ENCODE results near the gene OR2L13.

The OR2L13 gene, protein sequence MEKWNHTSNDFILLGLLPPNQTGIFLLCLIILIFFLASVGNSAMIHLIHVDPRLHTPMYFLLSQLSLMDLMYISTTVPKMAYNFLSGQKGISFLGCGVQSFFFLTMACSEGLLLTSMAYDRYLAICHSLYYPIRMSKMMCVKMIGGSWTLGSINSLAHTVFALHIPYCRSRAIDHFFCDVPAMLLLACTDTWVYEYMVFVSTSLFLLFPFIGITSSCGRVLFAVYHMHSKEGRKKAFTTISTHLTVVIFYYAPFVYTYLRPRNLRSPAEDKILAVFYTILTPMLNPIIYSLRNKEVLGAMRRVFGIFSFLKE

DNA sequence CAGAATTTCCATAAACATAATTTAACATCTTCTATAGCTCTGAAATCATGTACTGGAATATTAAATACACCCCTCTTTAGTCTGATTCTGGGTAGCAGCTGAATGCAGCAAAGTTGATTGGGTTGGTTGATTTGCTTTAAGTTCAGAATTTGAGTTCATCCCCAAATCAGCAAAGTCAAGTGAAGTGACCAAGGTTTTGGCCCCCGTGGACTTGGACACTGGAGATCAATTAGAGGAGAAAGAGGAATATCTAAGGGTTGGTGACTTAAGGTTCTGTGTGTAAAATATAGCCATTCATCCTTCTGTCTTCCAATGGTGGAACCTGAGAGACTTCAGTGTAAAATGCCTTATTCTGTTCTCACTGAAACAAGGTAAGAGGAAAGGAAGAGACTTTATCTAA lies at the start of gene OR2L13:
Gene OR2L13 (plus strand): TSS at position 301 of the 400 bp plus-strand sequence. CDS start 4,192 bp downstream, outside the sequence.
- TF ChIP-seq, protein P1, sequence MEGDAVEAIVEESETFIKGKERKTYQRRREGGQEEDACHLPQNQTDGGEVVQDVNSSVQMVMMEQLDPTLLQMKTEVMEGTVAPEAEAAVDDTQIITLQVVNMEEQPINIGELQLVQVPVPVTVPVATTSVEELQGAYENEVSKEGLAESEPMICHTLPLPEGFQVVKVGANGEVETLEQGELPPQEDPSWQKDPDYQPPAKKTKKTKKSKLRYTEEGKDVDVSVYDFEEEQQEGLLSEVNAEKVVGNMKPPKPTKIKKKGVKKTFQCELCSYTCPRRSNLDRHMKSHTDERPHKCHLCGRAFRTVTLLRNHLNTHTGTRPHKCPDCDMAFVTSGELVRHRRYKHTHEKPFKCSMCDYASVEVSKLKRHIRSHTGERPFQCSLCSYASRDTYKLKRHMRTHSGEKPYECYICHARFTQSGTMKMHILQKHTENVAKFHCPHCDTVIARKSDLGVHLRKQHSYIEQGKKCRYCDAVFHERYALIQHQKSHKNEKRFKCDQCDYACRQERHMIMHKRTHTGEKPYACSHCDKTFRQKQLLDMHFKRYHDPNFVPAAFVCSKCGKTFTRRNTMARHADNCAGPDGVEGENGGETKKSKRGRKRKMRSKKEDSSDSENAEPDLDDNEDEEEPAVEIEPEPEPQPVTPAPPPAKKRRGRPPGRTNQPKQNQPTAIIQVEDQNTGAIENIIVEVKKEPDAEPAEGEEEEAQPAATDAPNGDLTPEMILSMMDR (IDR thresholded peaks at IDR 0.05): no peak

DNA sequence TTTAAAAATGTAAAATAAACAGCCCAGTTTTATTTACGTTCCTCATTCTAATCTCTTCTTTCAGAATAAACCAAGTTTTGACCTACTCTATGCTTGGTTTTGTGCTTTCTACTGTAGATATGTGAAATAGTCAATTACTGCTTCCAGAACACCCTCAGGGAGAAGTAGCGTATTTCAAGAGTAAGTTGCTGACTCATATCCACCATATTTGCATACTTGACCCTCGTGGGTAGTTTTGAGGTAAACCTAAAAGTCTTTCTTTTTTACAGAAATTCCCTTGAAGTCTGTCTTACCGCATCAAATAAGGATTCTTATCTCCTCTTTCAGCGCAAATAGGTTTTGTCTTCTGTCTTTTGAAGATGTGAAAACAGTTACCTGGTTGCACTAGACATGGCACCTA lies 49.8 kb upstream of the OR2L13 start:
- TF ChIP-seq, protein P1 (IDR thresholded peaks at IDR 0.05): no peak

DNA sequence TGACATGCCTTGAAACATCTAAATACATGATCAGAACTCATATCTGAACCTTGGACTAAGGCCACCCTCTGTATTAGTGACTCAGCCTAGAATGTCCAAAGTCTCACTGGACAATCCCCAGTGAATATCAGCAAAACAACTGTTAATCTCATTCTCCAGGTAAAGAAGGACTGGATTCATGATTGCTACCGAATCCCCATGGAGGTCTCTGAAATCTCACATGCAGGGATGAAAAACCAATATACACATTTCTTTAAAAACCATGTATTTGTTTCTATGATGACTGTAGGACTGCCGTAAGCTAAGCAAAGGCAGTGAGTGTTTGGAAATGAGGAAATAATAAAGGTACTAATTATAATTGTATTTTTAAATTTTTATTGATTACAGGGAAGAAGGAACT lies 48.4 kb upstream of the OR2L13 start, which contains the start of gene OR2L3:
Gene OR2L3 (plus strand): TSS at position 301 of the 400 bp plus-strand sequence. CDS start 13,846 bp downstream, outside the sequence.
- TF ChIP-seq, protein P1 (IDR thresholded peaks at IDR 0.05): no peak

DNA sequence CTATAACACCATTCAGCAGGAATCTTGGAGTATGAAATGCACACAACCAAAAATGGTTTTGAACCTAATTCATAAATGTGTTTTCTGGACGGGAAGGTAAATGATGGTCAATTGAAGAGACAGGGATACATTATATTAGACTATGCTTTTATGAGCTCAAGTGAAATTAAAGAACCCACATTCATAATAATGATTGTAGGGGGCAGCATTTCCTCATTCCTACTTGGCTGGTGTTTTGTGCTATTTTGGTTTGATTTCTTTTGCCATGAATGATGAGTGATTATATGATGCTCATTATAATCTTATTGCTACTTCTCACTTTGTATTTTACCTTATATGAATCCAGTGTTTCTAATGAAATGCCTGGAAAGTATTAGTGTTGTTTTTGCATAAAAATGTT lies 48.0 kb upstream of the OR2L13 start:
- TF ChIP-seq, protein P1 (IDR thresholded peaks at IDR 0.05): no peak

DNA sequence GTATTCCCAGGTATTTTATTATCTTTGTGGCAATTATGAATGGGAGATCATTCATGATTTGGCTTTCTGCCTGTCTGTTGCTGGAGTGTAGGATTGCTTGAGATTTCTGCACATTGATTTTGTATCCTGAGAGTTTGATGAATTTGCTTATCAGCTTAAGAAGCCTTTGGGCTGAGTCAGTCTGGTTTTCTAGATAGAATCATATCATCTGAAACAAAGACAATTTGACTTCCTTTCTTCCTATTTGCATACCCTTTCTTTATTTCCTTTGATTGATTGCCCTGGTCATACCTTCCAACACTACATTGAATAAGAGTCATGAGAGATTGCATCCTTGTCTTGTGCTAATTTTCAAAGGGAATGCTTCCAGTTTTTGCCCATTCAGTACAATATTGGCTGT lies 40.3 kb upstream of the OR2L13 start:
- TF ChIP-seq, protein P1 (IDR thresholded peaks at IDR 0.05): no peak

DNA sequence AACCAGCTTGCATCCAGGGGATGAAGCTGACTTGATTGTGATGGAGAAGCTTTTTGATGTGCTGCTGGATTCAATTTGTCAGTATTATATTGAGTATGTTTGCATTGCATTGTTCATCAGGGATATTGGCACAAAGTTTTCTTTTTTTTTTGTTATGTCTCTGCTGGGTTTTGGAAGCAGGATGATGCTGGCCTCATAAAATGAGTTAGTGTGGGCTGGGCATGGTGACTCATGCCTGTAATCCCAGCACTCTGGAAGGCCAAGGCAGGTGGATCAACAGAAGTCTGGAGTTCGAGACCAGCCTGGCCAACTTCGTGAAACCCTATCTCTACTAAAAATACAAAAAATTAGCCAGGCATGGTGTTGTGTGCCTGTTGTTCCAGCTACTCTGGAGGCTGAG lies 39.7 kb upstream of the OR2L13 start:
- TF ChIP-seq, protein P1 (IDR thresholded peaks at IDR 0.05): no peak

DNA sequence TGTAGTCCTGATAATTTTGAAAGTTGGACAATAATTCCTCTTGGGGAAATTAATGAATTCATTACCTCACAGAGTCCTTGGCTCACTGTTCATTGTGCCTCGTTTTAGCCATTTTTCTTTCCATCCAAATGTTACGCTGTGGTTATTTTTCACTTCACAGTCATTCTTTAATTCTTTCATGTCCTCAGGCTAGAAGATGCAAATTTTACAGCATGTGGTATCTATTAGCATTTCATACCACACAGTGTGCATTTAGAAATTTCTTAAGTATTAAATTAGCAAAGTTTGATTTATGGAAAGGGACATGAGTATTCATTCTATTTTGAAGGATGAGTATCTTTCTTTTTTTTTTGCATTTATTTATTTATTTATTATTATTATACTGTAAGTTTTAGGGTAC lies 29.9 kb upstream of the OR2L13 start:
- TF ChIP-seq, protein P1 (IDR thresholded peaks at IDR 0.05): no peak

Measured in LNCAP (cell line).